CD8-positive, alpha-beta memory T cell (primary cell): ENCODE results near the gene GMIP. TPM values are rescaled to one million over a fixed set of nuclear protein-coding genes. Genes with fewer than 3 reads are reported as not detected.
"Not testable (repeated sequence)": the region's sequence is repeated elsewhere in the genome, so short reads cannot be mapped to it uniquely, and the experiment has no call there.

Experiments used
- CTCF ChIA-PET: fragments of 350-600 bp; sonication (Branson Sonifier 250); formaldehyde crosslinking; loops from one replicate; lab custom pipeline; 2021; ENCODE audit warnings: antibody characterized with exemption; lab: Charles Lee
- POLR2A ChIA-PET: fragments of 350-600 bp; sonication (Branson Sonifier 250); formaldehyde crosslinking; loops from one replicate; lab custom pipeline; 2021; ENCODE audit warnings: antibody characterized with exemption; lab: Charles Lee
- DNase-seq, 5 donors: peaks; one replicate each; pipeline versions ENCODE4 v3.0.0 to v3.0.0-alpha.2; 2020 to 2022; ENCODE audit warnings: mixed read lengths in 1 of 5
- H3K27ac ChIP-seq: one replicate; pipeline ENCODE4 v1.7.0; 2013; ENCODE audit warnings: low read depth, mild to moderate bottlenecking, low read length, moderate library complexity
- H3K27me3 ChIP-seq: 2 replicates; pipeline ENCODE4 v1.7.0; 2013; ENCODE audit warnings: low read length, mild to moderate bottlenecking; ENCODE audit not compliant: insufficient read depth, poor library complexity, severe bottlenecking
- H3K36me3 ChIP-seq: 2 replicates; pipeline ENCODE4 v1.7.0; 2013; ENCODE audit warnings: mild to moderate bottlenecking, low read length, moderate library complexity; ENCODE audit not compliant: insufficient read depth
- H3K4me1 ChIP-seq: 2 replicates; pipeline ENCODE4 v1.7.0; 2013; ENCODE audit warnings: mild to moderate bottlenecking, low read length, moderate library complexity; ENCODE audit not compliant: insufficient read depth
- H3K4me3 ChIP-seq: 2 replicates; pipeline ENCODE4 v1.7.0; 2013; ENCODE audit warnings: mild to moderate bottlenecking, low read length
- H3K9me3 ChIP-seq: 2 replicates; pipeline ENCODE4 v1.7.0; 2013; ENCODE audit warnings: mild to moderate bottlenecking, low read length
- H3K27ac Mint-ChIP-seq, 8 donors: one replicate each; pipeline ENCODE4 v1.8.0; 2020 to 2021; ENCODE audit warnings: mixed read lengths in 8 of 8, mild to moderate bottlenecking in 6 of 8, inconsistent platforms in 3 of 8, moderate library complexity in 3 of 8
- H3K27me3 Mint-ChIP-seq, 2 donors: one replicate each; pipeline ENCODE4 v1.8.0; 2020 to 2021; ENCODE audit warnings: mixed read lengths in 2 of 2, mild to moderate bottlenecking in 1 of 2, moderate library complexity in 1 of 2
- H3K36me3 Mint-ChIP-seq, 3 donors: one replicate each; pipeline ENCODE4 v1.8.0; 2020 to 2021; ENCODE audit warnings: mixed read lengths in 3 of 3, inconsistent platforms in 1 of 3, mild to moderate bottlenecking in 1 of 3
- H3K4me1 Mint-ChIP-seq, 3 donors: one replicate each; pipeline ENCODE4 v1.8.0; 2020 to 2021; ENCODE audit warnings: mixed read lengths in 3 of 3, inconsistent platforms in 1 of 3, mild to moderate bottlenecking in 1 of 3
- H3K4me3 Mint-ChIP-seq, 7 donors: one replicate each; pipeline ENCODE4 v1.8.0; 2020 to 2021; ENCODE audit warnings: mixed read lengths in 7 of 7, mild to moderate bottlenecking in 6 of 7, moderate library complexity in 4 of 7, inconsistent platforms in 2 of 7
- H3K9me3 Mint-ChIP-seq, 5 donors: one replicate each; pipeline ENCODE4 v1.8.0; 2020 to 2022; ENCODE audit warnings: mixed read lengths in 5 of 5, mild to moderate bottlenecking in 3 of 5, moderate library complexity in 2 of 5, inconsistent platforms in 1 of 5
- polyA plus RNA-seq: library from polyadenylated mRNA; unstranded; fragments of 300-500 nt; fragmentation: Illumina TruSeq; gene quantifications from one replicate; pipeline ENCODE4 v1.2.3, GENCODE V29; 2021
- total RNA-seq, 2 experiments: library from RNA; stranded (reverse); gene quantifications; one replicate each; pipeline ENCODE4 v1.2.3, GENCODE V29; 2021

GMIP gene
- total and polyA plus RNA-seq, 3 experiments from 2014 or later: 54.5 to 71.3 (median 60.3) TPM

DNA sequence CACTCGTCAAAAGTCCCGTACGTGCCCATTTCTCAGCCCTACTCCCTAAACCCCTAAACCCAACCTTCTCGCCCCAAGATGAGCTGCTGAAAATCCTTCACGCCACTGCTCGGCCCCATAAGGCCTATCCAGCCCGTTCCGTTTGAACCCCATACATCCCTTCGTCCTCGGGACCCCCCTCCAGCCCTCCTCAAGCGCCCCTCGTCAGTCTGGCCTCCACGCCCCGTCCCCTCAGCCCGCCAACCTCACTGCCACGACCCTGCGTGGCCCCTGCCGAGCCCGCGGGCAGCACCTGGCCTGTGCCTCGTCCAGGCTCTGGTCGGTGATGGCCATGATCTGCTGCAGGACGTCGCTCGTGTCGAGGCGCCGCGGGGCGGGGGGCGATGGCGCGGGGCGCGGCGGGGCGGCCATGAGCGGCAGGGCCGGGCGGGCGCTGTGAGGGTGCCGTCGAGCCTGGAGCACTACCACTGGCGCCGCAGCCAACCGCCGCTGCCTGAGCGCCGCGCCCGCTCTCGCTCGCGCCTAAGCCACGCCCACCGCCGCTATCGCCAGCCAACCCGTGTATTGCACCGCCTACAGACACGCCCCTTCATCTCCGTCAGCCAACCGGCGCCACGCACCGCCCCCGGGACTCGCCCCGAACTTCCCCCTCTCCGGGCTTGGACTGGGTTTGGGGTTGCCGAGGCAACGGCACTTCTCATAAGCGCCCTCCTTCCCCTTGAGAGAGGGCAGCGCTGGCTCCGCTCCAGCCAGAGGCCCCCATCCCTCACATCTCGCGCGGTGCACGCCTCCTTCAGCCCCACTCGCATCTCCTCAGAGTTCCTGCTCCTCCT lies 25.0 kb downstream of the GMIP start, which contains the start of gene PBX4:
Gene PBX4, minus strand, starts transcription at position 469 of the 833 bp plus-strand sequence. Its CDS starts 58 bp downstream, at position 411.
- peak; percentile 99 for DNase-seq
- Histone ChIP-seq H3K4me3 (peak within 1 kb of the TSS; percentile 75), H3K9me3 (no peaks in the 10 kb centered on the region), H3K27me3 (no peaks in the 10 kb centered on the region), H3K4me1 (peaks cover 39% of the 10 kb centered on the region), H3K27ac (peak within 1 kb of the TSS; percentile 84), H3K36me3 (no peaks in the 10 kb centered on the region)
- peaks cover 38 to 58% (median 47%) of the 10 kb centered on the region in 3 donors for H3K4me1 Mint-ChIP-seq
- H3K9me3 Mint-ChIP-seq: no peaks in the 10 kb centered on the region
- H3K36me3 Mint-ChIP-seq: peaks cover 0 to 19% (median 0%) of the 10 kb centered on the region in 3 donors
- POLR2A ChIA-PET: interaction anchor here (0.6 to 1.0 kb wide), 2 partner anchors 10 to 13 kb away, joined by 3 to 9 read pairs; no protein-coding TSS in a partner anchor
- H3K27me3 Mint-ChIP-seq: no peaks in the 10 kb centered on the region
- H3K4me3 Mint-ChIP-seq: peak within 1 kb of the TSS; percentile 71 to 96 (median 94)
- H3K27ac Mint-ChIP-seq: peak within 1 kb of the TSS; percentile 78 to 99 (median 97)
- CTCF ChIA-PET: interaction anchor here (1.0 to 2.0 kb wide), 2 partner anchors 64 to 86 kb away, joined by 3 to 5 read pairs; no protein-coding TSS in a partner anchor

- peaks cover 49 to 73% (median 63%) of the 10 kb centered on the region in 3 donors for H3K4me1 Mint-ChIP-seq
- peak overlapping the region; percentile 30 to 85 (median 72) for H3K4me3 Mint-ChIP-seq
- Histone ChIP-seq H3K9me3 (no peaks in the 10 kb centered on the region), H3K27ac (peak overlapping the region; percentile 39), H3K36me3 (no peaks in the 10 kb centered on the region), H3K4me1 (peaks cover 39% of the 10 kb centered on the region), H3K4me3 (no peak overlapping the region), H3K27me3 (no peaks in the 10 kb centered on the region)
- ChIA-PET POLR2A (interaction anchor here (0.6 to 0.7 kb wide), 4 partner anchors 9 to 194 kb away, joined by 3 to 4 read pairs (median 4); partner anchors contain the start of gene ZNF14), CTCF (interaction anchor here (1.0 kb wide), 1 partner anchor 61 kb away, joined by 3 read pairs; no protein-coding TSS in a partner anchor)
- no peaks in the 10 kb centered on the region for H3K27me3 Mint-ChIP-seq
- H3K27ac Mint-ChIP-seq: peak overlapping the region; percentile 84 to 97 (median 96)
- no peaks in the 10 kb centered on the region for H3K9me3 Mint-ChIP-seq
- peak in 4 of 5 donors; percentile 36 to 75 (median 48) for DNase-seq
- peaks cover 0 to 25% (median 0%) of the 10 kb centered on the region in 3 donors for H3K36me3 Mint-ChIP-seq
Observed at GRCh38 chr19:19615086-19615485, 28.4 kb downstream of the GMIP start.

DNA sequence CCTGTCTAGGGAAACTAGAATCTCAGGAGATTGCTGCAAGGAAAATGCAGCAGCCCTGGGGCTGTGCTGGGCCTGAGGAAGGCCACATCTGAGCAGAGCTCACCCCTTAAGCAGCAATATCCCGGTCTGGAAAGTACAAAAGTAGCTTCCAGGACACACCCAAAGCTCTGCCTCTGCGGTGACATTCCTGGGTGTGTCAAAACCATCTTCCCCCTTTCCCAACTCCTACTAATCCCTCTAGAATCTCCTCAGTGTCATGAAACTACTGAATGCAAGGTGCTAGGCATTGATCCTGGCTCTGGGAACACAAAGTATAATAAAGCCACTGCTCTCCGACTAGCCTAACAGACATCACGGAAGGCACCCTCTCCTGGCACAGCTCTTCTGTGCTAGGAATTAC lies 30.0 kb downstream of the GMIP start:
- DNase-seq: no peak
- no peak overlapping the region for H3K4me3 ChIP-seq
- no peaks in the 10 kb centered on the region for H3K27me3 ChIP-seq
- H3K4me1 ChIP-seq: peaks cover 32% of the 10 kb centered on the region
- Mint-ChIP-seq H3K4me3 (peak overlapping the region in 3 of 7 donors; percentile 8 to 42 (median 41)), H3K27me3 (no peaks in the 10 kb centered on the region), H3K9me3 (no peaks in the 10 kb centered on the region), H3K27ac (peak overlapping the region in 6 of 8 donors; percentile 27 to 80 (median 48)), H3K4me1 (peaks cover 46 to 66% (median 61%) of the 10 kb centered on the region in 3 donors), H3K36me3 (peaks cover 3 to 36% (median 6%) of the 10 kb centered on the region in 3 donors)
- ChIA-PET POLR2A (interaction anchor here (0.7 kb wide), 1 partner anchor 208 kb away, joined by 7 read pairs; the partner anchor contains the start of gene ZNF506), CTCF (interaction anchor here (1.3 to 2.1 kb wide), 2 partner anchors 11 to 59 kb away, joined by 3 to 9 read pairs; no protein-coding TSS in a partner anchor)
- no peaks in the 10 kb centered on the region for H3K36me3 ChIP-seq
- H3K9me3 ChIP-seq: no peaks in the 10 kb centered on the region
- H3K27ac ChIP-seq: no peak overlapping the region

DNA sequence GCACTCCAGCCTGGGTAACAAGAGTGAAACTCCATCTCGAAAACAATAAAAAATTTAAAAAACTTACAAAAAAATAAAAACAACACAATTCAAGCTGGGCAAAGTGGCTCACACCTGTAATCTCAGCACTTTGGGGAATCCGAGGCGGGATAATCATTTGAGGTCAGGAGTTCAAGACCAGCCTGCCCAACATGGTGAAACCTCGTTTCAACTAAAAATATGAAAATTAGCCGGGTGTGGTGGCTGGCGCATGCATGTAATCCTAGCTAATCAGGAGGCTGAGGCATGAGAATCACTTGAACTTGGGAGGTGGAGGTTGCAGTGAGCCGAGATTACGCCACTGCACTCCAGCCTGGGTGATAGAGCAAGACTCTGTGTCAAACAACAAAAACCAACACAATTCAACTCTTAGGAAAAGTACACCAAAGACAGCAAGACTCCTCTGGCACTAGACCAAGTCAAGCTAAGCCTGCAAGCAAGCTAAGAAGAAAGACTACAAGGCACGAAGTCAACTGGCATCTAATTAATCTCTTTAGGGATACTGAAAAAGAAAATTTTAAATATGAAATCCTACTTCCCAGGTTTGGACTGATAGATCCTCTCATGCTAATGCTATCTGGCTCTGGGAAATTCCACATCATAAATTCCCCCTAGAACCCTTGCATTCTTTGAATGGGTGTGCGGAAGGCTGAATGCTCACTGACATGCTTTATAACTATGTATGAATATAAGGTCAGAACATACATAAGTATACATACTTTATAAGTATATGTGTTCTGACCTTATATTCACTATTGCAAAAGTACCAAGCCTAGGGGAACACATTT lies 32.9 kb downstream of the GMIP start:
- H3K27ac Mint-ChIP-seq: peak overlapping the region in 1 of 8 donors; percentile 54
- peaks cover 39 to 64% (median 57%) of the 10 kb centered on the region in 3 donors for H3K4me1 Mint-ChIP-seq
- POLR2A ChIA-PET: no interaction called here
- Histone ChIP-seq H3K36me3 (no peaks in the 10 kb centered on the region), H3K4me3 (no peak overlapping the region), H3K9me3 (no peaks in the 10 kb centered on the region), H3K27ac (no peak overlapping the region), H3K4me1 (peaks cover 29% of the 10 kb centered on the region), H3K27me3 (no peaks in the 10 kb centered on the region)
- peaks cover 4 to 45% (median 16%) of the 10 kb centered on the region in 3 donors for H3K36me3 Mint-ChIP-seq
- H3K27me3 Mint-ChIP-seq: no peaks in the 10 kb centered on the region
- DNase-seq: no peak
- no peaks in the 10 kb centered on the region for H3K9me3 Mint-ChIP-seq
- no peak overlapping the region for H3K4me3 Mint-ChIP-seq
- CTCF ChIA-PET: interaction anchor here (1.1 kb wide), 1 partner anchor 56 kb away, joined by 4 read pairs; no protein-coding TSS in a partner anchor

- not testable (repeated sequence) for H3K9me3 Mint-ChIP-seq, H3K27me3 ChIP-seq, DNase-seq, H3K27ac ChIP-seq, H3K36me3 ChIP-seq, H3K9me3 ChIP-seq, H3K27me3 Mint-ChIP-seq, H3K4me3 ChIP-seq
- POLR2A ChIA-PET: interaction anchor here (1.0 kb wide), 1 partner anchor 15 kb away, joined by 4 read pairs; no protein-coding TSS in a partner anchor
- H3K4me1 ChIP-seq: peaks cover 46% of the 10 kb centered on the region
- Mint-ChIP-seq H3K4me1 (peaks cover 44 to 59% (median 57%) of the 10 kb centered on the region in 3 donors), H3K27ac (peak overlapping the region in 7 of 8 donors; percentile 94 to 98 (median 97)), H3K36me3 (peaks cover 4 to 30% (median 16%) of the 10 kb centered on the region in 3 donors), H3K4me3 (peak overlapping the region in 4 of 7 donors; percentile 11 to 85 (median 78))
- CTCF ChIA-PET: interaction anchor here (1.2 to 3.1 kb wide), 2 partner anchors 36 to 75 kb away, joined by 3 to 9 read pairs; no protein-coding TSS in a partner anchor
Observed at GRCh38 chr19:19606686-19607085, 36.8 kb downstream of the GMIP start.

- Mint-ChIP-seq H3K27me3 (no peaks in the 10 kb centered on the region), H3K9me3 (no peaks in the 10 kb centered on the region), H3K36me3 (peaks cover 4 to 33% (median 16%) of the 10 kb centered on the region in 3 donors), H3K27ac (peak overlapping the region; percentile 89 to 98 (median 96)), H3K4me1 (peaks cover 49 to 63% (median 60%) of the 10 kb centered on the region in 3 donors), H3K4me3 (peak overlapping the region; percentile 11 to 85 (median 76))
- CTCF ChIA-PET: interaction anchor here (3.1 kb wide), 1 partner anchor 74 kb away, joined by 9 read pairs; no protein-coding TSS in a partner anchor
- Histone ChIP-seq H3K4me3 (no peak overlapping the region), H3K4me1 (peaks cover 53% of the 10 kb centered on the region), H3K27ac (peak overlapping the region; percentile 45), H3K36me3 (no peaks in the 10 kb centered on the region), H3K9me3 (no peaks in the 10 kb centered on the region), H3K27me3 (no peaks in the 10 kb centered on the region)
- POLR2A ChIA-PET: interaction anchor here (0.6 to 1.0 kb wide), 4 partner anchors 12 to 1214 kb away, joined by 3 to 9 read pairs (median 6); partner anchors contain the start of gene PBX4
- peak; percentile 18 to 73 (median 43) for DNase-seq
Observed at GRCh38 chr19:19606021-19606420, 37.4 kb downstream of the GMIP start.
